GM18505 (cell line): Measurements from ENCODE around the gene CRTAP.
"Not testable (repeated sequence)": the region's sequence is repeated elsewhere in the genome, so short reads cannot be mapped to it uniquely, and the experiment has no call there.

ENCODE experiments used
- ATAC-seq: cut with Tn5 transposase; IDR thresholded peaks from one replicate; pipeline ENCODE4 v1.9.1; 2021; ENCODE audit not compliant: unreplicated experiment
- POLR2A ChIP-seq: IDR thresholded peaks from 4 replicates; pipeline ENCODE4 v1.6.1; 2011; ENCODE audit warnings: borderline replicate concordance; ENCODE audit not compliant: insufficient read depth, insufficient read length; ENCODE audit errors: extremely low read depth

CRTAP gene

DNA sequence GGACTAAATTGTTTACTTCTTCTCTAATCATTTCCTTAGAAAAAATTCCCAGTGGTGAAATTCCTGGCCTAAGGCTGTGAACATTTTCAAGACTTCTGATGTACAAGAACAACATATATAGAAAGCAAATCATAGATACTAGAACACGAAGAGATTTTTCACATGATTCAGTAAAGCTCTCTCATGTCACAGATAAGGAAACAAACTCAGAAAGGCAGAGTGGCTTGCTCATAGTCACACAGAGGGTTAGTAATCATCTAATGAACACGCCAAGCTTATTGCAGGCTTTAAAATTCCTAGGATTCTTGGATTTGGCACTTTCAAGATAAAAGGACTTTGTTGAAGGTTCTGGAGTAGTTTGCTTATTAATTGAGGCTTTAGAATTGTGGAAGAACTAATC is 26.2 kb downstream of the CRTAP start:
- ATAC-seq, result no peak
- TF ChIP-seq POLR2A, result no peak

DNA sequence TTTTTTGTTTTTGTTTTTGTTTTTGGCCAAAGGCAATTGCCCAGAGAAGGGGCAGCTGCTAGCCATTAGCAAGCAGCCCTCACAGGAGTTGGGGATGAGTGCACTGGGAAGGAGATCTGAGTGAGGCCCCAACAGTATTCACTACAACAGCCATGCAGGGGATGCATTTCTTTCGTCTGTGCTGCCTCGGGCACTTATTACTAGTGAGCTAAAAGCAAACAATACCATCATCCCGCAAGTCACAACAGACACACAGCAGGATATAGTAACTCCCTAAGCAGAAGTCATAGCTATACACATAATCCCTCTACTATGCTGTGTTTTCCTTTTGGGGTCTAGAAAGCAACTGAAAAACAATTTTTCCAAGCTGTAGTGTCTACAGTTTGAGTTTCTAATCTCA is 27.2 kb downstream of the CRTAP start:
- TF ChIP-seq POLR2A, result no peak
- no peak for ATAC-seq

DNA sequence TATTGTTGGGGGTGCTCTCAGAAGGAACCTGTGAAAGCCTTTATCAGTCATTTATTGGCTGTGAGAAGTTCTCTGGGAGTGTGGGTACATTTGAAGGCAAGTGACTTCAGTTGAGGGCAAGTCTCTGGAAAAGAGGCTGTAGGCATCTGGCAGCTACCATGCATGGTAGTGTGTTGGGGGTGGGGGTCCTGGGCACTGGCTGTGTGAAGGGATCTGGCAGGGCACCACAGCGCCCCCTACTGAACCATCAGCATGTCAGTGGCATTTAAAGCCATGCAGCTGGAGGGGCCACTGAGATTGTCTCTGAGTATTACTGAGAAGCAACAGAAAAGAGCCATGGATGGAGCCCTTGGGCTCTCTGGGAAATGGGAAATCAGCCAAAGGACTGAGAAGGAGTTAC is 30.6 kb downstream of the CRTAP start:
- ATAC-seq, result no peak
- TF ChIP-seq POLR2A, result no peak

DNA sequence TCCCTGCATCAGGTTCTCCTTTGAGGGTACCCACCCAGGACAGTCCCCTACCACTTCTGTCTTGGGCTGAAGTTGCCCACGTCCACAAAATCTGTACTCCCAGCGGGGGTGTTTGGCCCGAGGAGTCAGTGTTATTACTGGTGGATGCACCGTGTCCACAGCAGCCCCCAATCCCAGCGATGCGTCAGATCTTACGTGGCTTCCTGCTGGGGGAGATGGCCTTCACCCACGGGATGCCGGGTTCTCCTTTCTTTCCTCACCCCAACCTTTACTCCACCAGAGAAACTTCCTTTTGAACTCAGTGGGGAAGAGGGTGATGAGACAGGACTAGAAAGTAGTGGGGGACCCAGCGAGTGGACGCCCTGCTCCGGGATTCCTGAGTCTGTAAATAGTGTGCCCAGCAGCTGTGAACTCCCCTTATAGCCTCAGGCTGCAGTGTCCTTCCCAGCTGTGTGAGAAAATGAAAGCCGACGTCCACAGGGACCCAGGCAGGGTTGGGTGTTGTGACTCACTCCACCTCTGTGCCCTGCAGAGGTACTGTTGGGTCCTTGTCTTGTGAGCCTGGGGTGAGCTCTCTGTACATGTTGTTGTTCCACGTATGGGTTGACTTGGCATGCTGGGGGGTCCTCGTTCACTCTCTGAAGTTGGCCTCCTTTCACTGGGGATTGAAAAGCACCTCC is 31.5 kb downstream of the CRTAP start:
- no peak for ATAC-seq
- TF ChIP-seq POLR2A, result no peak

DNA sequence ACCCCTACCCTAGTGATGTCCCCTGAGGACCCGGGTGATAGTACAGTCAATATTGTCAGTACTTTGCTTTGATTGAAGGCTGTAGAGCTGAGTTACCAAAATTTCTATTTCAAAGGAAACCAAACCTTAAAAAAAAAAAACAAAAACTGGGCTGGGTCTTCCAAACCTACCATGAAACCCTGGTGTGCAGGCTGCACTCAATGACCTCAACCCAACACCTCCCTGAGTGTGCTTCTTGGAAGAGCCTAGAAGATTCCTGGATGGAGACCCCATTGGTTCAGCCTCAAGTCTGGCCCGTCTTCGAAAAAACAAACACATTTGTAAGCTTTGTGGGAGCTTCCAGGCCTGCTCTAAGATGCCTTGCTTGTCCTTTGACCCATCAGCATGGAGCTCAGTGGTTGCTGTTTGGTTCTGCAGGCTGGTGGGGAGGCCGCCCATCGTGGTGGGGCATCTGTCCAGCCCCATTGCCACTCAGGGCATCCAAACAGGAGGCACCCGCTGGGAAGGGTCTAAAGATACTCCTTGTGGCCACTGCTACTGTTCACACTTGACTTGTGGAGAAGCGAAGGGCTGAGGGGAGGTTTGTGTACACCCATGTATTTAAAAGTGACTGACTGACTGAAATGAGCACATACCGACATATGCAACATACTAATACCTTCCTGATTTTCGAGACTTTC is 32.2 kb downstream of the CRTAP start:
- ATAC-seq, result no peak
- no peak for TF ChIP-seq POLR2A

DNA sequence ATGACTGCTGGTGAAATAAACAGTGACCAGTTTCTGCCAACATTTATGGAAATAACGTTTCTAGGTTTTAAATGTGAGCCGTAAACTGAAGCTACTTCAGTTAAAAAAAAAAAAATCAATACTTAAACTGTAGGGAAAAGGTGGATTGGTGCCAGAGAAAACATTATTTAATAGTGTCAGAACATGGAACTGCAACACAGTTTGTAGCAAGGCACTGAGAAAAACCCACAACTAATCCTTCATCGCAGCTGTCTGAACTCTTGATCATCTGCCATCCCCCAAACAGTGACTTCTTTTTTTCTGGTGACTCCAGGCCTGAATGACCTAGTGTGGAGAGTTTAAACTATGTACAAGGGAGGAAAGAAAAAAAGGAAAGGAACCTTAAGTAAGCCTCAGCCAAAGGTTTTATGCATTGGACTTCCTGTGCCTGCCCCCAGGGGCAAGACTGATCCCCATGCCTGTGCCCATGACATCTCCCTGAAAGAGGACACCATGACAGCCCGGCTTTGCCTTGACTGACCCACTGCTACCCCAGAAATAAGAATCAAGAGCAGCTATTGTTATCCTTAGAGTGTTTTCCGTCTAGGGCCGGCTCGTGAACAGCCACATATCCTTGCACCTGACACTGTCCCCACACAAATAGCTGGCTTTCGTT is 33.1 kb downstream of the CRTAP start:
- TF ChIP-seq POLR2A, result no peak
- no peak for ATAC-seq

DNA sequence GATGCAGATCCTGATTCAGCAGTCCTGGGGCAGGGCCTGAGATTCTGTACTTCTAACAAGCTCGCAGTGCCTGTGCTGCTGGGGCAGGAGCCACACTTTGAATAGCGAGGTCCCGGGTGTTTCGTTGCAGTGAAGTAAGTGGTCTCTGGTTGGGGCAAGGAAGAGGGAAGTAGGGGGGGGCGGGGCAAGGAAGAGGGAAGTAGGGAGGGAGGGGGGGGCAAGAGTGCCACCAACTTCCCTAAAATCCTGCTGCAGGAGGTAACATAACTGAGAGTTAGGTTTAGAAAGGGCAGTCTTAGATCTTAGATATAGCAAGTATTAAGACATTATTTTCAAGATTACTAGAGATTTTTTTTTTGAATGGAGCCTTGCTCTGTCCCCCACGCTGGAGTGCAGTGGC is 35.5 kb downstream of the CRTAP start:
- no peak for ATAC-seq
- no peak for TF ChIP-seq POLR2A

DNA sequence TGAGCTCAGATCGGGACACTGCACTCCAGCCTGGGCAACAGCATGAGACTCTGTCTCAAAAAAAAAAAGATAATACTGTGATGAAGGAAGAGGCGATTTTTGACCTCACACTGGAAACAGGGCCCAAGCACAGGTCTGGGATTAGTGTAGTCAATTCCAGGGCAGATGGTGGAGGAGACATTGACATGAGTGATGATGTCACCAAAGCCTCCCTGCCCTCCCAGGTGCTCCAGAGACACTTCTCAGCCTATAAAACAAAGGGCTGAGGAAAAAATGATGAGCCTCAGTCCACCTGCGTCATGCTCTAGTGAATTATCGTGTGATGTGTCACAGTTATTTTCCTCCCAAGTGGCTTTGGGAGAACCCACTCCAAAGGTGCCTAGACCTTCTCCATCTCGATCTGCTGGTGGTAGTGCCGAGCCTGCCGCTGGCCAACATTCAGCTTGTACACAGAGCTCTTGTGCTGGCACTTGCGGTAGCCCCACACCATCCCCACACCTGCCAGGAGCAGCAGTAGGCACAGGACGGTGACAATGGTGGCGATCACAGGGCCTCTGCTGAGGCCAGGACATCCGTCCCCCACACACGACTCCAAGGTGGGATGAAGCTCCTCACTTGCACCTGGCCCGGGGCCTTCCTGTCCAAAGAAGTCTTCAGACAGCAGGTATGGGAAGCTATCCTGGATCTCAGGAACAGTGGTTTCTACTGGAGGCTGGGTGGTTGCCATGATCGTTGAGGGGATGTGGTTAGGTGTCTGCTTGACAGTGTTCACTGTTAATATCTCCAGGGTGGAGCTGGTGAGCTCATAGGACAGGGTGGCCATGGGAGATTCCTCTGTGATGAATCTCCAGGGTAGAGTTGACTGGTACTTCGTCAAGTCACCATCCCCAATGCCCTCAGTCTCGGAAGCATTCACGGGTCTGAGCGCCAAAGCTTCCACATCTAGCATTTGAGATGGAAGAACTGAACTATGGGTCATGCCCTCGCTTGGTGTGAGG is 38.8 kb downstream of the CRTAP start:
- ATAC-seq, result no peak
- no peak for TF ChIP-seq POLR2A

DNA sequence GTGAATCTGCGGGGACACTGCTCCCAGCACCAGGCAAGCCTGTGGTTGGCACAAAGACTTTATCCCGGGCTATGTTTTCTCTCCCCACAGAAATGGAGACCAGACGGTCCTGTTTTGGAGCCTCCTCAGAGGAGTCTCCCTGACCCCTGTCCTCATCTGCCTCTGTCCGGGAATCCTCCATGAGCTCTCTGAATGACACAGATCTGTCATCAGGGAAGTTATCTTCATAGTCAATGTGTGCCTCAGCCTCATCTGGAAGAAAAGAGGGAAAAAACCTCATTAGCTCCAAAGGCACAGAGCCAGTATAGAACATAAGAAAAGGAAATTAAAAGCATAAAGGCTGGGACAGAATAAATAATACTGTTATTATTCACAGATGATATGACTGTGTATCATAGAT is 40.0 kb downstream of the CRTAP start:
- no peak for ATAC-seq
- no peak for TF ChIP-seq POLR2A

DNA sequence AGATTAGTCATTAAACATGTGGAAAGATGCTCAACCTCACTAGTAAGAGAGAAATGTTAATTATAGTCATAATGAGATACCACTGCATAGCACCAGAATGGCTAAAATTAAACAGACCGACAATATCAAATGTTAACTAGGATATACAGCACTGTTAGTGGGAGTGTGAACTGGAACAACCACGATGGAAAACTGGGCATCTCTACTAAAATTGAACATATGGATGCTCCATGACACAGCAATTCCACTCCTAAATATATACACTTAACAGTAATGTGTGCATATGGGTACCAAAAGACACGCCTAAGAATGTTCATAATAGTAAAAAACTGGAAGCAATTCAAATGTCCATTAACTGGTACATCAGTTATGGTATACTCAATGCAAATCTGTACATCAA is 41.5 kb downstream of the CRTAP start:
- no peak for ATAC-seq
- TF ChIP-seq POLR2A, result no peak

DNA sequence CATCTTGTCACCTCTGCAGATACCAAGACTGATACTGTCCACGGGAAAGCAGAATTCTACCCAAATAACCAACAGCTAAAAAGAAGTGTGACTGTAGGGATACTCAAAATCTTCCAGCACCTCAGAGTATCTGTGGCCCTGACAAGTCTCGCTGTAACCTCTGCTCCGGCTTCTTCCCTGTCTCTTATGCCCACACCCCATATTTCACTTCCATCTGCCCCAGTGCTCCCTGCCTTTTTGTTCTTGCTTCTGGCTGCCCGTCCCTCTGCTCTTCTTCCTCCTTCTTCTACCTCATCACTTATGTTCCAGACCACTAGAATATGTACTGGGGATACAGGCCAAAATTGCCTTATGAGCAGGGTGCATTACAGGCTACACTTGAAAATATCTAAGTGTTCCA is 45.4 kb downstream of the CRTAP start:
- no peak for ATAC-seq
- TF ChIP-seq POLR2A, result no peak

DNA sequence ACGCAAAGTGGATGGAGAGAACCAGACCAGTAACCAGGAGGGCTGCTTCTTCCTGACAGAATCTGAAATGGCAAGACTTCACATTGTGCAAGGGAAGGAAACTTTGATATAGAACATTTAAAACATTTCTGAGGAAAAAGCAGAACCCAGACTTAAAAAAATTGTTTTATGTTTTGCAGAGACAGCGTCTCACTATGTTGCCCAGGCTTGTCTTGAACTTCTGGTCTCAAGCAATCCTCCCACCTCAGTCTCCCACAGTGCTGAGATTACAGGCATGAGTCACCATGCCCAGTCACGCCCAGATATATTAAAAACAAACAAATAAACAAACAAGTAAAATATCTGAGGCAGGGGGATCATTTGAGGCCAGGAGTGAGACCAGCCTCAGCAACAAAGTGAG is 46.2 kb downstream of the CRTAP start:
- TF ChIP-seq POLR2A, result no peak
- no peak for ATAC-seq

DNA sequence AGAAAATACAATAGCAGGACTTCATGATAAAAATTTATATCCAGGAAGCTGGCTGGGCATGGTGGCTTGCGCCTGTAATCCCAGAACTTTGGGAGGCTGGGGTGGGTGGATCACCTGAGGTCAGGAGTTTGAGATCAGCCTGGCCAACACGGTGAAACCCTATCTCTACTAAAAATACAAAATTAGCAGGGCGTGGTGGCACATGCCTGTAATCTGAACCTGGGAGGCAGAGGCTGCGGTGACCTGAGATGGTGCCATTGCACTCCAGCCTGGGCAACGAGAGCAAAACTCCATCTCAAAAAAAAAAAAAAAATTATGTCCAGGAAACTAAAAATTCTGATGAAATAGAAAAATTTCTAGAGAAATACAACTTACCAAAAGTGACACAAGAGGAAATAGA is 48.8 kb downstream of the CRTAP start:
- not testable (repeated sequence) for ATAC-seq
